Measurements from ENCODE around the gene ARL17A.
"Not testable (repeated sequence)": the region's sequence is repeated elsewhere in the genome, so short reads cannot be mapped to it uniquely, and the experiment has no call there.

Gene ARL17A

GRCh38 chr17:46579083-46580075 lies at the start of gene ARL17A:
ARL17A (minus strand) TSS chr17:46579691; CDS start chr17:46576322, 3,369 bp downstream.
- peak within 1 kb of the TSS in 1 of 2 donors; percentile 47 for H3K4me3 Mint-ChIP-seq

GRCh38 chr17:46628753-46629436 lies 49.4 kb upstream of the ARL17A start:
- DNase-seq, H3K27ac Mint-ChIP-seq, H3K4me1 Mint-ChIP-seq, H3K27me3 Mint-ChIP-seq, H3K9me3 Mint-ChIP-seq, H3K4me3 Mint-ChIP-seq: not testable (repeated sequence)
- peak; percentile 99 for ATAC-seq

More at GRCh38 chr17:46579083-46580075, at the start of gene ARL17A:
- not testable (repeated sequence) for H3K9me3 Mint-ChIP-seq, H3K4me1 Mint-ChIP-seq, H3K27me3 Mint-ChIP-seq, H3K27ac Mint-ChIP-seq
- ATAC-seq (peak; percentile 93), DNase-seq (peak; percentile 83 to 92)

- not testable (repeated sequence) for H3K27me3 Mint-ChIP-seq, H3K4me3 Mint-ChIP-seq, DNase-seq, H3K4me1 Mint-ChIP-seq, ATAC-seq, H3K27ac Mint-ChIP-seq, H3K9me3 Mint-ChIP-seq
Observed at GRCh38 chr17:46627452-46627851, 48.0 kb upstream of the ARL17A start.

- not testable (repeated sequence) for DNase-seq, H3K4me1 Mint-ChIP-seq, ATAC-seq, H3K4me3 Mint-ChIP-seq, H3K27me3 Mint-ChIP-seq, H3K9me3 Mint-ChIP-seq, H3K27ac Mint-ChIP-seq
Observed at GRCh38 chr17:46624726-46625125, 45.2 kb upstream of the ARL17A start.

- H3K27me3 Mint-ChIP-seq, H3K4me1 Mint-ChIP-seq, H3K9me3 Mint-ChIP-seq, H3K27ac Mint-ChIP-seq, H3K4me3 Mint-ChIP-seq, ATAC-seq, DNase-seq: not testable (repeated sequence)
Observed at GRCh38 chr17:46623790-46624189, 44.3 kb upstream of the ARL17A start.

GRCh38 chr17:46618975-46619374 lies 39.5 kb upstream of the ARL17A start:
- H3K27me3 Mint-ChIP-seq, DNase-seq, ATAC-seq, H3K4me1 Mint-ChIP-seq, H3K9me3 Mint-ChIP-seq, H3K27ac Mint-ChIP-seq, H3K4me3 Mint-ChIP-seq: not testable (repeated sequence)

GRCh38 chr17:46617121-46617520 lies 37.6 kb upstream of the ARL17A start:
- ATAC-seq, H3K27me3 Mint-ChIP-seq, H3K27ac Mint-ChIP-seq, H3K4me3 Mint-ChIP-seq, DNase-seq, H3K4me1 Mint-ChIP-seq, H3K9me3 Mint-ChIP-seq: not testable (repeated sequence)

- not testable (repeated sequence) for H3K9me3 Mint-ChIP-seq, DNase-seq, H3K4me1 Mint-ChIP-seq, H3K27ac Mint-ChIP-seq, H3K4me3 Mint-ChIP-seq, H3K27me3 Mint-ChIP-seq
- peak; percentile 58 for ATAC-seq
Observed at GRCh38 chr17:46613876-46614275, 34.4 kb upstream of the ARL17A start.

- not testable (repeated sequence) for H3K9me3 Mint-ChIP-seq, ATAC-seq, H3K4me1 Mint-ChIP-seq, DNase-seq, H3K4me3 Mint-ChIP-seq, H3K27ac Mint-ChIP-seq, H3K27me3 Mint-ChIP-seq
Observed at GRCh38 chr17:46611304-46611703, 31.8 kb upstream of the ARL17A start.

- not testable (repeated sequence) for H3K27ac Mint-ChIP-seq, H3K9me3 Mint-ChIP-seq, H3K4me1 Mint-ChIP-seq, H3K27me3 Mint-ChIP-seq, H3K4me3 Mint-ChIP-seq
- ATAC-seq = peak; percentile 90
- peak; percentile 26 to 30 for DNase-seq
Observed at GRCh38 chr17:46603125-46603524, 23.6 kb upstream of the ARL17A start.

GRCh38 chr17:46600767-46601166 lies 21.3 kb upstream of the ARL17A start:
- not testable (repeated sequence) for DNase-seq, H3K9me3 Mint-ChIP-seq, H3K4me1 Mint-ChIP-seq, H3K27ac Mint-ChIP-seq, H3K4me3 Mint-ChIP-seq, H3K27me3 Mint-ChIP-seq
- peak; percentile 41 for ATAC-seq

- not testable (repeated sequence) for H3K9me3 Mint-ChIP-seq, H3K27ac Mint-ChIP-seq, H3K4me1 Mint-ChIP-seq, H3K4me3 Mint-ChIP-seq, H3K27me3 Mint-ChIP-seq
- DNase-seq = peak in 1 of 2 donors; percentile 10
- peak; percentile 88 for ATAC-seq
Observed at GRCh38 chr17:46598344-46598931, 18.9 kb upstream of the ARL17A start.

- DNase-seq, H3K4me1 Mint-ChIP-seq: not testable (repeated sequence)
Observed at GRCh38 chr17:46591332-46591731, 11.8 kb upstream of the ARL17A start.

GRCh38 chr17:46590157-46591146 lies 11.0 kb upstream of the ARL17A start, which contains the start of gene NSF:
NSF (plus strand) TSS chr17:46590669; CDS start chr17:46590776, 107 bp downstream.
- not testable (repeated sequence) for H3K4me3 Mint-ChIP-seq, DNase-seq, H3K9me3 Mint-ChIP-seq, H3K27ac Mint-ChIP-seq, H3K4me1 Mint-ChIP-seq, H3K27me3 Mint-ChIP-seq
- ATAC-seq = peak; percentile 93

More at GRCh38 chr17:46591332-46591731, 11.8 kb upstream of the ARL17A start:
- ATAC-seq = peak; percentile 67
- not testable (repeated sequence) for H3K27me3 Mint-ChIP-seq, H3K27ac Mint-ChIP-seq, H3K9me3 Mint-ChIP-seq, H3K4me3 Mint-ChIP-seq

- not testable (repeated sequence) for H3K4me3 Mint-ChIP-seq, H3K4me1 Mint-ChIP-seq, ATAC-seq, H3K27me3 Mint-ChIP-seq, DNase-seq, H3K27ac Mint-ChIP-seq, H3K9me3 Mint-ChIP-seq
Observed at GRCh38 chr17:46585444-46585843, 6.0 kb upstream of the ARL17A start.
